PC-9 (cell line): ENCODE measurements around the gene STEAP1.

Experiments
- CTCF ChIP-seq: fragments of 200-600 bp; sonication (generic); conservative IDR thresholded peaks from 2 replicates; pipeline ENCODE4 v1.6.1; 2017; ENCODE audit warnings: mixed run types, antibody characterized with exemption, mild to moderate bottlenecking, moderate library complexity
- EZH2 ChIP-seq: fragments of 200-600 bp; sonication (generic); IDR thresholded peaks from 2 replicates; pipeline ENCODE4 v1.8.0; 2017; ENCODE audit warnings: antibody characterized with exemption, low read depth

DNA sequence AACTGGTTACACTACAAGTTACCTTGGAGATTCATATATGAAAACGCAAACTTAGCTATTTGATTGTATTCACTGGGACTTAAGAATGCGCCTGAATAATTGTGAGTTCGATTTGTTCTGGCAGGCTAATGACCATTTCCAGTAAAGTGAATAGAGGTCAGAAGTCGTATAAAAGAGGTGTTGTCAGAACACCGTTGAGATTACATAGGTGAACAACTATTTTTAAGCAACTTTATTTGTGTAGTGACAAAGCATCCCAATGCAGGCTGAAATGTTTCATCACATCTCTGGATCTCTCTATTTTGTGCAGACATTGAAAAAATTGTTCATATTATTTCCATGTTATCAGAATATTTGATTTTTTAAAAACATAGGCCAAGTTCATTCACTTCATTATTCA, 9.3 kb downstream of the STEAP1 start:
- TF ChIP-seq EZH2 (no peak), CTCF (no peak)
